Activated CD4-positive, alpha-beta T cell treated with anti-CD3 and anti-CD28 coated beads for 36 hours (primary cell): ENCODE results near the gene COL23A1. TPM values are rescaled to one million over a fixed set of nuclear protein-coding genes. Genes with fewer than 3 reads are reported as not detected.
"Not testable (repeated sequence)": the region's sequence is repeated elsewhere in the genome, so short reads cannot be mapped to it uniquely, and the experiment has no call there.

Experiments
- ATAC-seq: fragments of 200-7000 bp; cut with Tn5 transposase; one replicate; pipeline ENCODE4 v1.10.0; 2021; ENCODE audit warnings: mild to moderate bottlenecking, moderate library complexity
- CTCF ChIA-PET: fragments of 350-600 bp; sonication (Branson Sonifier 250); formaldehyde crosslinking; loops from one replicate; lab custom pipeline; 2021; ENCODE audit warnings: antibody characterized with exemption; lab: Charles Lee
- POLR2A ChIA-PET: fragments of 350-600 bp; sonication (Branson Sonifier 250); formaldehyde crosslinking; loops from one replicate; lab custom pipeline; 2021; ENCODE audit warnings: antibody characterized with exemption, inconsistent platforms; lab: Charles Lee
- DNase-seq: peaks from one replicate; pipeline ENCODE4 v3.0.0-alpha.2; 2020
- H3K27ac Mint-ChIP-seq: one replicate; pipeline ENCODE4 v1.8.0; 2021; ENCODE audit warnings: mixed read lengths
- H3K27me3 Mint-ChIP-seq: one replicate; pipeline ENCODE4 v1.8.0; 2021; ENCODE audit warnings: mixed read lengths
- H3K36me3 Mint-ChIP-seq: one replicate; pipeline ENCODE4 v1.8.0; 2021; ENCODE audit warnings: low read depth, mixed read lengths
- H3K4me1 Mint-ChIP-seq: one replicate; pipeline ENCODE4 v1.8.0; 2021; ENCODE audit warnings: mixed read lengths
- H3K4me3 Mint-ChIP-seq: one replicate; pipeline ENCODE4 v1.8.0; 2021; ENCODE audit warnings: mild to moderate bottlenecking, moderate library complexity, mixed read lengths
- H3K9me3 Mint-ChIP-seq: one replicate; pipeline ENCODE4 v1.8.0; 2021; ENCODE audit warnings: low read depth, mixed read lengths
- intact Hi-C, 2 experiments: fragments of 100-400 bp; cut with DNase I in 1 of 2; cut with micrococcal nuclease in 1 of 2; formaldehyde crosslinking; loops; one replicate each; pipeline versions ENCODE4 v1.14.2 to v1.15.1; 2022 to 2024; cut with DNase I, micrococcal nuclease
- total RNA-seq, 2 experiments: library from RNA; stranded (reverse); gene quantifications; one replicate each; pipeline ENCODE4 v1.2.3, GENCODE V29; 2021

The COL23A1 gene
- total RNA-seq, 2 experiments from 2014 or later, result not detected

DNA sequence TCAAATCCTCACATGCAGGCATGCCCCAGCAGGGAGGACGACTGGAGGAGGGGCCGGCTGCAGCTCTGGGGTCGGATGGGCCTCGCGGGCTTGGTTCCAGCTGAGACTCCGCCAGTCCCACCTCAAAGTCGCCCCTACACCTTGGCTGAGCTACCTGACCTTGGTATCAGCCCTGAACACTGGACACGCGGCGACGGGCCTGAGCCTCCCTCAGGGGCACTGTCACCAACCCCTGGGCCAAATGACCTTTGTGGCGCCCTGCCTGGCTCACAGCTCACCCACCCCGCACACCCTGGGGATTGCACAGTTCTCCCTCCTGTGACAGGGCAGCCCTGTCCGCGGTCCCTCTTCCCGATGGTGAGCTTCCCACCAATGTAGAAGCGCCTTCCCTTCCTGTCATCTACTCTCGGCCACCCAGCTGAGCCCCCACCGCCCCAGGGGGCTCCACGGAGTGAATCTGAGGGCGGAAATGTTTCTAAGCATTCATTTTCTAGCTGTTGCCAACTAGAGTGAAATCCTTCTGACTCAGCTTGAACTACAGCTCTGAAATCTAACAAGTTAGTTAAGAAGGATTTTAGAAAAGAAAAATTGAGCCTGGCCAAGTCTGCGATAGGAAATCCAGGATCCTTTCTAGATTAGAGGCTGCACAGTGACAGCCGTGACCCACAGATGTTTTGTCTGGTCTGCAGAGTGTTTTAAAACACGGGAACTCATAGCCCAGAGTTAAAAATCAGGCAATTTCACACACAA is 218.7 kb downstream of the COL23A1 start:
- intact Hi-C loops, result no loop called here
- Mint-ChIP-seq H3K36me3 (no peaks in the 10 kb centered on the region), H3K4me1 (no peaks in the 10 kb centered on the region), H3K27ac (no peak overlapping the region), H3K27me3 (no peaks in the 10 kb centered on the region), H3K4me3 (no peak overlapping the region), H3K9me3 (no peaks in the 10 kb centered on the region)
- ChIA-PET CTCF (interaction anchor here (0.6 to 0.7 kb wide), 2 partner anchors 87 to 90 kb away, joined by 3 read pairs; no protein-coding TSS in a partner anchor), POLR2A (no interaction called here)
- DNase-seq (no peak), ATAC-seq (no peak)

DNA sequence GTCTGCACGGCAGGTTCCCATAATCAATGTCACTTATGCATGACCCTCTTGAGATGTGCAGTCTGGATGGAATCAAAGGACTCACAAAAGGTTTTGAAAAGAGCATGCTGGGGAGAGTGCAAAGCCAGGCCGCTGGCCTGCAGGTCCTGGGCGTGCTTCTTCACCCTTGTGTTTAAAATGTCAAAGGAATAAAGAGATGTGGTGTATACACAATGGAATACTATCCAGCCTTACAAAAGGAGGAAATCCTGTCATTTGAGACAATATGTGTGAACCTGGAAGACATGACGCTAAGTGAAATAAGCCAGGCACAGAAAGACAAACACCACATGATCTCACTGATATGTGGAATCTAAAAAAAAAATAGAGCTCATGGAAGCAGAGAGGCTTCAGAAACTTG is 220.1 kb downstream of the COL23A1 start:
- Mint-ChIP-seq H3K9me3 (no peaks in the 10 kb centered on the region), H3K4me1 (no peaks in the 10 kb centered on the region), H3K4me3 (no peak overlapping the region), H3K27me3 (no peaks in the 10 kb centered on the region), H3K36me3 (no peaks in the 10 kb centered on the region), H3K27ac (no peak overlapping the region)
- CTCF ChIA-PET, result no interaction called here
- POLR2A ChIA-PET, result no interaction called here
- ATAC-seq (no peak), DNase-seq (no peak)
- intact Hi-C loops, result no loop called here

DNA sequence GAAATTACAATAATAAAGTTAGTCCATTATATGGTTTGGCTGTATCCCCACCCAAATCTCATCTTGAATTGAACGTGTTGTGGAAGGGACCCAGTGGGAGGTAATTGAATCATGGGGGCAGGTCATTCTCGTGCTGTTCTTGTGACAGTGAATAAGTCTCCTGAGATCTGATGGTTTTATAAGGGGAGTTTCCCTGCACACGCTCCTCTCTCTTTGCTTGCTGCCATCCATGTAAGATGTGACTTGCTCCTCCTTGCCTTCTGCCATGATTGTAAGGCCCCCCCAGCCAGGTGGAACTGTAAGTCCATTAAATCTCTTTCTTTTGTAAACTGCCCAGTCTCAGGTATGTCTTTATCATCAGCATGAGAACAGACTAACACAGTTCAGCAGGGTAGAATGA is 220.7 kb downstream of the COL23A1 start:
- H3K4me3 Mint-ChIP-seq, H3K36me3 Mint-ChIP-seq, H3K27ac Mint-ChIP-seq, intact Hi-C loops, H3K4me1 Mint-ChIP-seq, H3K27me3 Mint-ChIP-seq, ATAC-seq, H3K9me3 Mint-ChIP-seq, POLR2A ChIA-PET, DNase-seq: not testable (repeated sequence)
- CTCF ChIA-PET, result interaction anchor here (0.6 kb wide), 1 partner anchor 92 kb away, joined by 4 read pairs; no protein-coding TSS in a partner anchor

DNA sequence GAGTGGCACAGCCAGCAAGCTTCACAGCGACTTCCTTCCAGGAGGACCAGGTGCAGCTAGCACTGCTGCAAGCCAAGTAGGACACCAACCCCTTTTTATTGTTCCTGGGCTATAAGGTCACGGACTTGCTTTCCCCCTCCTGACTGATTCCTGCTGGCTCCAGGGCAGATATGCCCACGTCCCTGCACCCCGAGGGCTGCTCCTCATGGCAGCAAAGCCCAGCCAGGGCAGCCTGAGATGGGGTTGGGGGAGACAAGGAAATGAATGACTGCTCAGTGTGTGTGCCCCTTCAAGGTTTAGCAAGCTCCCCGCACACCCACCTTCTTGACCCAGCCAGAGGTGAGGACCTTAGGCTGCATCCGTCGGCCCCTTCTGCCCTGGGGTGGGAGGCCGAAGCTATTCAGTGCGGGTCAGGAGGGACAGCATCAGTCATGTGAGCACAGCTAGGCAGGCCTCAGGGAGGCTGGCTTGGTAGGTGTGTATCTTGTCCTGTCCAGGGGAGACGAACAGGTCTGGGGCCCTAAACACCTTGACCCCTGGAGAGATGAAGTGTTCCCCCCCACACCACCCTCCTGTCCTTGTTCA is 221.4 kb downstream of the COL23A1 start:
- Mint-ChIP-seq H3K9me3 (no peaks in the 10 kb centered on the region), H3K4me3 (no peak overlapping the region), H3K27me3 (no peaks in the 10 kb centered on the region), H3K27ac (no peak overlapping the region), H3K36me3 (no peaks in the 10 kb centered on the region), H3K4me1 (no peaks in the 10 kb centered on the region)
- intact Hi-C loops, result no loop called here
- ChIA-PET CTCF (interaction anchor here (0.6 kb wide), 2 partner anchors 8 to 93 kb away, joined by 3 to 4 read pairs; no protein-coding TSS in a partner anchor), POLR2A (no interaction called here)
- no peak for ATAC-seq
- no peak for DNase-seq

DNA sequence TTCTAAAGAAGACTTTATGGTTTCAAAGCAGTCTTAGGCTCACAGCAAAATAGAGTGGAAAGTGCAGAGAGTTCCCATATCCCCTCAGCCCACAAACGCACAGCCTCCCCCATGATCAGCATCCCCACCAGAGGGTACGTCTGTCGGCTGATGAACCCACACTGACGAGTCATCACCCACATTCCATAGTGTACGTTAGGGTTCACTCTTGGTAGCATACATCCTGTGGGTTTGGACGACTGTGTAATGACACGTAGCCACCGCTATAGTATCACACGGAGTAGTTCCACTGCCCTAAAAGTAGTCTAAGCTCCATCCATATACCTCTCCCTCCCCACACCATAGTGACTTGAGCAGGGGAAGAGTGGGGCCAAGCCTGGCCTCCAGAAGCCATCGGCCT is 221.9 kb downstream of the COL23A1 start:
- H3K36me3 Mint-ChIP-seq, result no peaks in the 10 kb centered on the region
- no peak overlapping the region for H3K4me3 Mint-ChIP-seq
- no peak overlapping the region for H3K27ac Mint-ChIP-seq
- H3K4me1 Mint-ChIP-seq, result no peaks in the 10 kb centered on the region
- no peak for DNase-seq
- no peak for ATAC-seq
- no peaks in the 10 kb centered on the region for H3K27me3 Mint-ChIP-seq
- ChIA-PET POLR2A (no interaction called here), CTCF (interaction anchor here (0.6 kb wide), 1 partner anchor 9 kb away, joined by 3 read pairs; no protein-coding TSS in a partner anchor)
- intact Hi-C loops, result no loop called here
- no peaks in the 10 kb centered on the region for H3K9me3 Mint-ChIP-seq

DNA sequence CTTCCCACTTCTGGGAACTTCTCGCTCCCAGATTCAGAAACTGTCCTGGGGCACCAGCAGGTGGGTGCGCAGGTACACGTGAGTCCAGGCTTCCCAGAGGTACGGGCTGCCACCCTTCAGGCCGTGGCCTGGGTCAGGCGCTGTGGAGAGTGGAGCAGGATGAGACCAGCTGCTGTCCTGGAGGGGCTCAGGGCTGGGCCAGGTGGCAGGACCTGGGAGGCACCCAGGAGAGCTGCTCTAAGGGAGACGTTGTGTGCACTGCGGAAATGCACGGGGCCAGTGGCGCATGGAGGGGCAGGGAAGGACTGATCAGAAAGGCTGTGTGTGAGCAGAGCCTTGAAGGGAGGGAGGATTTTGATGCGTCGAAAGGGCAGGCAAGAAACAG is 222.5 kb downstream of the COL23A1 start:
- no peak for DNase-seq
- Mint-ChIP-seq H3K9me3 (no peaks in the 10 kb centered on the region), H3K27ac (no peak overlapping the region), H3K4me1 (no peaks in the 10 kb centered on the region), H3K27me3 (no peaks in the 10 kb centered on the region), H3K4me3 (no peak overlapping the region), H3K36me3 (no peaks in the 10 kb centered on the region)
- ChIA-PET POLR2A (no interaction called here), CTCF (no interaction called here)
- ATAC-seq, result no peak
- intact Hi-C loops, result no loop called here

DNA sequence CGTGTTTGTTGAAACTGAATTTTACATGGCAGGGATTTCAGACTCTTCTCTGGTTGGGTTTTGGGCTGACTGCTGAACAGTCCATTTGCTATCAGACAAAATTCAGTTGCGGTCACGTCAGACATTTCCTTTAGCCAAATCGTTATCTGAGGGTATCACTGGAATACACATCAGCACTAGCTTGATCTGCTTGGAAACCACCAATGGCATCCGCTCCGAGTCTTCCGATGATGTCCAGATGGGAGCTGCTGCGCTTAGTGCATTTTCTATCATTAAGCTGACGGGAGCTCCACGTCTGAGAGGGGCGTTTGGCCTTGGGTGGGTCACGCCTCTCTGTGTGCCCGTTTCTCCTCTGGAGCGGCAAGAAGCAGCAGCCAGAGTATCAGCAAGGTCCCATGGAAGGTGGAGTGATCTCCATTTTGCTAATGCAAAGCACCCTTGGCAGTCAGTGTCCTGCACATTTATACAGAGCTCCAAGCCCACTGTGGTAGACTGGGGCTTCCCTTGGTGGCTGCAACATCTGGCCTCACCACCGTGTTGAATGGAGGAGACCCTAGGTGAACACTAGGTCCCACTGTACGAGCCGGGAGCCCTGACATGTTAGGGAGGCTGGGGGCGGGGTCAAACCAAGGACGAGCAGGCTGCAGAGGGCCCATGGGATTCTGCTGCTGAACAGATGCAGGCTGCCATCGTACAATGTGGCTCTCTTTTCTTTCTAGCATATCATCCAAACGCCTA is 223.0 kb downstream of the COL23A1 start:
- Mint-ChIP-seq H3K4me3 (no peak overlapping the region), H3K9me3 (no peaks in the 10 kb centered on the region), H3K27me3 (no peaks in the 10 kb centered on the region), H3K36me3 (no peaks in the 10 kb centered on the region), H3K27ac (no peak overlapping the region), H3K4me1 (no peaks in the 10 kb centered on the region)
- ChIA-PET POLR2A (no interaction called here), CTCF (no interaction called here)
- DNase-seq (no peak), ATAC-seq (no peak)
- intact Hi-C loops, result no loop called here

DNA sequence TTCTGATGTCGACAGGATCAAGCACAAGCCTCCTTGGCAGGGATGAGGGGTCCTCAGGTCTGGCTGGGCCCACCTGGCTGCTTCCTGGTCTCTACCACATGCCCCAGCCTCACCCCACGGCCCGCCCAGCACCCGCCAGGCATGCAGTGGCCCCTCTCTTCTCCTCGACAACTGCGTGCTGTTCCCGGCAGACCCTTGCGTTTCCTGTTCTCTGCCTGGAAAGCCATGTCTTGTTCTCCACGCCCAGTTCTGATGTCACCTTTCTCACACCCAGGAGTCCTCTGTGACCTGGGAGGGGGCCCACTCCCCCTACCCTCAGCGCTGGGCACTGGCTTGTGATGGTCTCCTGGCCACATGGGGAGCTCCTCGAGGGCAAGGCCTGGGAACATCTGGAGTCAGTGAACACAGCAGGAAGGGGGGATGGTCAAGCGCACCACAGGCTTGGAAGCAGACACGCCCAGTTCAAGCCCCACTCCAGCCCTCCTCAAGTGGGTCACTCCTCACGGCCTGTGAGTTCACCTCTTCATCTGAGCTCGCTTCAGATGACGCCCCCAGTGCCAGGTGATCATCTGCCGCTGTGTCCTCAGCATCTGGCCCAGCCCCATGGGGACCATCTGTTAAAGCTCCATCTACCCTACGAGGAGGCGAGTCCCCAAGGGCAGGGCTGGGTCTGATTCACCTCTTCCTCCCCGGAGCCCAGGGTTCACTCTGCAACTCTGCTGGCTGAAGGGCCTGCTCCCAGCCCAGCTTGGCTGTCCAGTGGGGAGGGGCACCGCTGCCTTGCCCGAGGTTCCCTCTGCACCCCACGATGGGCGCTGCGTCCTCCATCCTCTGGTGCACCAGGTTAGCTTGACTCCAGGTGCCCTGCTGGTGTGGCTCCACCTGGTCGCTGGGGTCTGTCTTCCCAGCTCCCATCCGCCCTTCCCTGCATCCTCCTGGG is 224.4 kb downstream of the COL23A1 start:
- DNase-seq (no peak), ATAC-seq (no peak)
- no peaks in the 10 kb centered on the region for H3K9me3 Mint-ChIP-seq
- intact Hi-C loops, result no loop called here
- H3K36me3 Mint-ChIP-seq, result no peaks in the 10 kb centered on the region
- ChIA-PET CTCF (interaction anchor here (0.6 kb wide), 1 partner anchor 1178 kb away, joined by 3 read pairs; no protein-coding TSS in a partner anchor), POLR2A (no interaction called here)
- H3K4me1 Mint-ChIP-seq, result no peaks in the 10 kb centered on the region
- no peak overlapping the region for H3K4me3 Mint-ChIP-seq
- no peak overlapping the region for H3K27ac Mint-ChIP-seq
- H3K27me3 Mint-ChIP-seq, result no peaks in the 10 kb centered on the region

DNA sequence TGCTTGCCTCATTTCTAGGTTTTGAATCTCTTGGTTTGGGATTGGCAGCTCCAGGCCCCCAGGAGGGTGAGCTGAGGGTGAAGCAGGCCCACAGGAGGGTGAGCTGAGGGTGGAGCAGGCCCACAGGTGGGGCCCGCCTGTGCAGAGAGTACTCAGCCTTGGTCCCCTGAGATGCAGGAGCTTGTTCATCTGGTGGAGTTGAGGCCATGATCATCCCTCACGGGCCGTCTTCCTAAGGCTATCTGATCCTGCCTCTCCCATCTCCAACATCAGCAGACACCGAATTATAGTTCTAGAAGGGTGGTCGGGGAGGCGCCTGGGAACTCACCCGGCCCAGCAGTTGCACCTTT is 225.9 kb downstream of the COL23A1 start:
- Mint-ChIP-seq H3K4me3 (no peak overlapping the region), H3K27me3 (no peaks in the 10 kb centered on the region), H3K9me3 (no peaks in the 10 kb centered on the region), H3K4me1 (no peaks in the 10 kb centered on the region), H3K36me3 (no peaks in the 10 kb centered on the region), H3K27ac (no peak overlapping the region)
- ATAC-seq, result no peak
- ChIA-PET POLR2A (no interaction called here), CTCF (no interaction called here)
- intact Hi-C loops, result no loop called here
- no peak for DNase-seq

DNA sequence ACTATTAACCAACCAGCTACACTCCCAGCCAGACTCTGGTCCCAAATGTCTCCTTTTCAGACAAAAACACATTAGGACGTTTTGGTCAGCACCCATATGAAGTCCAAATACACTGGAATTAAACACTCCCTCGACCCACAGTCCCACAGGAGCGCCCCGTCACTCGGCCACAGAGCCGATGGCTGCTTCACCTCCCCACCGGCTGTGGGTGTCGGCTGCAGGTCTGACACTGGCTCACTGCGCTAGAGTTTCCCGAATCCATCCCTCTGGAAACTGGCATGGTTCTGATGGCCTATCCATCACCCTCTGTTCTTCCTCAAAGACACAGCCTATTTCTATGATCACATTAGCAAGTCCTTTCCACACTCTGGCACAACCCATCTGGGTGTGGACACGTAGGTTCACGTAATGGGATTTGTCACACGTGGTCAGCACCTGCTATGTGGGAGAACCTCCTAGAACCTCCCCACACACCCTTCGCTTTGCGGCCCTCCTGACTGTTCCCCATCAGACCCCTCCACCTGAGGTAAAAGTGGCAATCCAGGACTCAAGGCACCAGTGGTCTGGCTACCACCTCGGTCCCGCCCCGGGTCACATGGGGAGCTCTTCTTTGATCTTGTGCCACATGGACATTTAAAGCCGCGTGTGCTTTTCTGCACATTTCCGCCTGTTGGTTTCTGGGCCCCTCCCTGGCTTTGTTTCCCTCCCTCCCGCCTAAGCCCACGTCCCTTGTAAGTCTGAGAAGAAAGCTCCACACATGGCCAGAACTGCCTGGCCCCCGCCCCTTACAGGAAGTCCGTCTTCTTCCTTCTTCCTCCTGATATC is 226.5 kb downstream of the COL23A1 start:
- intact Hi-C loops, result no loop called here
- ChIA-PET POLR2A (no interaction called here), CTCF (interaction anchor here (0.7 kb wide), 1 partner anchor 287 kb away, joined by 4 read pairs; no protein-coding TSS in a partner anchor)
- H3K36me3 Mint-ChIP-seq, result no peaks in the 10 kb centered on the region
- DNase-seq (no peak), ATAC-seq (no peak)
- no peaks in the 10 kb centered on the region for H3K4me1 Mint-ChIP-seq
- no peak overlapping the region for H3K27ac Mint-ChIP-seq
- H3K4me3 Mint-ChIP-seq, result no peak overlapping the region
- H3K9me3 Mint-ChIP-seq, result no peaks in the 10 kb centered on the region
- H3K27me3 Mint-ChIP-seq, result no peaks in the 10 kb centered on the region
